MM.1S (cell line): Measurements from ENCODE around the gene FAM124A.

Experiments
- CTCF ChIP-seq: fragments of 300-600 bp; sonication (generic); IDR thresholded peaks from 2 replicates; pipeline ENCODE4 v1.5.1; 2016; ENCODE audit warnings: antibody characterized with exemption, low read length, mixed read lengths
- EZH2 ChIP-seq: fragments of 300-600 bp; sonication (generic); optimal IDR thresholded peaks from 2 replicates; pipeline ENCODE3; 2017; ENCODE audit warnings: low read depth, mild to moderate bottlenecking, antibody characterized with exemption, low read length, mixed read lengths
- EZH2phosphoT487 ChIP-seq: fragments of 300-600 bp; sonication (generic); IDR thresholded peaks from 2 replicates; pipeline ENCODE4 v1.6.1; 2018; ENCODE audit warnings: antibody characterized with exemption, low read length

- TF ChIP-seq EZH2 (no peak), CTCF (no peak), EZH2phosphoT487 (no peak)
Observed at GRCh38 chr13:51201886-51202285, 20.3 kb upstream of the FAM124A start.
